Endothelial cell of umbilical vein (primary cell): Measurements from ENCODE around the gene RPS15A. TPM values are rescaled to one million over a fixed set of nuclear protein-coding genes. Genes with fewer than 3 reads are reported as not detected.

Source experiments
- BruUV-seq: library from RNA; stranded (reverse); fragments of 400-500 nt; replicated peaks from 2 replicates; lab custom pipeline; 2021; lab: Mats Ljungman, UMichigan
- CTCF ChIA-PET: fragments of 300-600, 350-600 bp; sonication (Branson Sonifier 250); formaldehyde crosslinking; loops from one replicate; lab custom pipeline; 2021; ENCODE audit warnings: antibody characterized with exemption, inconsistent platforms; lab: Charles Lee
- POLR2A ChIA-PET: fragments of 300-600, 350-600 bp; sonication (Branson Sonifier 250); formaldehyde crosslinking; loops from one replicate; lab custom pipeline; 2021; ENCODE audit warnings: antibody characterized with exemption, inconsistent platforms; lab: Charles Lee
- DNase-seq: peaks from one replicate; pipeline ENCODE4 v3.0.0-alpha.2; 2011; ENCODE audit warnings: low read depth, low spot score
- FAIRE-seq: peaks from 2 replicates; lab custom pipeline; 2011; peaks lifted over from hg19 to GRCh38; lab: Jason Lieb, UNC
- H2AFZ ChIP-seq: 2 replicates; pipeline ENCODE4 v1.6.0; 2012; ENCODE audit warnings: low read depth, low read length, control low read depth, inconsistent platforms
- H3K27ac ChIP-seq: 2 replicates; pipeline ENCODE4 v1.5.1; 2011; ENCODE audit warnings: low read depth, mild to moderate bottlenecking, control low read depth, low read length, moderate library complexity; ENCODE audit not compliant: insufficient read depth
- H3K27me3 ChIP-seq, 2 experiments: 2 replicates each; pipeline versions ENCODE4 v1.6.0 to v1.6.1; 2011; ENCODE audit warnings: low read length in 2 of 2, mixed read lengths in 1 of 2; ENCODE audit not compliant: control insufficient read depth in 2 of 2, insufficient read depth in 2 of 2
- H3K36me3 ChIP-seq, 2 experiments: 2 replicates in 1 of 2; 3 replicates in 1 of 2; pipeline ENCODE4 v1.5.1; 2011; ENCODE audit warnings: low read length in 2 of 2, mild to moderate bottlenecking in 1 of 2, moderate library complexity in 1 of 2; ENCODE audit not compliant: control insufficient read depth in 2 of 2, insufficient read depth in 2 of 2; ENCODE audit errors: extremely low read depth in 1 of 2
- H3K4me1 ChIP-seq: 3 replicates; pipeline ENCODE4 v1.5.1; 2011; ENCODE audit warnings: mild to moderate bottlenecking, low read length; ENCODE audit not compliant: control insufficient read depth, insufficient read depth; ENCODE audit errors: extremely low read depth
- H3K4me2 ChIP-seq: 2 replicates; pipeline ENCODE4 v1.6.1; 2011; ENCODE audit warnings: low read length, control low read depth, mixed read lengths; ENCODE audit not compliant: insufficient read depth
- H3K4me3 ChIP-seq, 3 experiments: fragments of 200-600 bp in 1 of 3; sonication (generic), shearing (Covaris generic) in 1 of 3; replicated peaks in 1 of 3; 2 replicates each; pipeline ENCODE4 v1.5.1; 2011 to 2016; ENCODE audit warnings: control low read depth in 3 of 3, low read length in 3 of 3, mild to moderate bottlenecking in 2 of 3, inconsistent platforms in 1 of 3, low read depth in 1 of 3, moderate library complexity in 1 of 3; ENCODE audit not compliant: insufficient read depth in 1 of 3
- H3K79me2 ChIP-seq: 2 replicates; pipeline ENCODE4 v1.6.0; 2012; ENCODE audit warnings: low read length, inconsistent platforms; ENCODE audit not compliant: control insufficient read depth, insufficient read depth
- H3K9ac ChIP-seq: replicated peaks from 2 replicates; pipeline ENCODE3; 2011; ENCODE audit warnings: low read length, control low read depth; ENCODE audit not compliant: insufficient read depth; ENCODE audit errors: extremely low read depth
- H3K9me1 ChIP-seq: replicated peaks from 3 replicates; pipeline ENCODE4 v1.6.0; 2011; ENCODE audit warnings: mild to moderate bottlenecking, low read length; ENCODE audit not compliant: control insufficient read depth, insufficient read depth; ENCODE audit errors: extremely low read depth
- H3K9me3 ChIP-seq: replicated peaks from 2 replicates; pipeline ENCODE4 v1.5.1; 2012; ENCODE audit warnings: low read length, inconsistent platforms; ENCODE audit not compliant: control insufficient read depth, insufficient read depth
- H4K20me1 ChIP-seq: replicated peaks from 2 replicates; pipeline ENCODE3; 2011; ENCODE audit warnings: mild to moderate bottlenecking, low read length; ENCODE audit not compliant: control insufficient read depth, insufficient read depth; ENCODE audit errors: extremely low read depth
- CTCF ChIP-seq, 2 donors: IDR thresholded peaks; 1 replicate in 1 of 2; 2 replicates in 1 of 2; pipeline ENCODE4 v1.5.1; 2011; ENCODE audit warnings: low read length in 2 of 2, mild to moderate bottlenecking in 2 of 2, moderate library complexity in 2 of 2, control low read depth in 1 of 2, inconsistent platforms in 1 of 2, low read depth in 1 of 2; ENCODE audit not compliant: insufficient read depth in 1 of 2; ENCODE audit errors: extremely low read depth in 1 of 2
- EZH2 ChIP-seq: IDR thresholded peaks from 2 replicates; pipeline ENCODE4 v1.6.1; 2012; ENCODE audit warnings: borderline replicate concordance, low read depth, mild to moderate bottlenecking, moderate library complexity, low read length, inconsistent platforms; ENCODE audit not compliant: severe bottlenecking
- FOS ChIP-seq: IDR thresholded peaks from 2 replicates; pipeline ENCODE4 v1.6.1; 2011; ENCODE audit warnings: mild to moderate bottlenecking, low read length, moderate library complexity, borderline replicate concordance; ENCODE audit not compliant: insufficient read depth
- GATA2 ChIP-seq: IDR thresholded peaks from 2 replicates; pipeline ENCODE4 v1.7.0; 2011; ENCODE audit warnings: low read depth, mild to moderate bottlenecking, moderate library complexity, mixed read lengths, low read length; ENCODE audit not compliant: insufficient read length, insufficient read depth
- JUN ChIP-seq: IDR thresholded peaks from 2 replicates; pipeline ENCODE4 v1.6.1; 2011; ENCODE audit warnings: borderline replicate concordance, low read depth; ENCODE audit not compliant: insufficient read length, insufficient read depth
- MAX ChIP-seq: IDR thresholded peaks from 2 replicates; pipeline ENCODE4 v1.6.1; 2011; ENCODE audit not compliant: insufficient read depth, insufficient read length
- MYC ChIP-seq: IDR thresholded peaks from one replicate; pipeline ENCODE4 v1.6.1; 2011; ENCODE audit warnings: mild to moderate bottlenecking, low read depth, low read length
- POLR2A ChIP-seq: IDR thresholded peaks from 2 replicates; pipeline ENCODE4 v1.6.1; 2012; ENCODE audit warnings: low read depth, mild to moderate bottlenecking, control low read depth, low read length
- POLR2AphosphoS5 ChIP-seq: IDR thresholded peaks from 2 replicates; pipeline ENCODE4 v1.6.1; 2012; ENCODE audit warnings: low read depth, mild to moderate bottlenecking, control low read depth, low read length, moderate library complexity; ENCODE audit not compliant: insufficient read depth
- dilution Hi-C: fragments of 300-500 bp; cut with MboI; formaldehyde crosslinking; loops from one replicate; pipeline ENCODE4 v1.15.0; 2019; ENCODE audit warnings: low sequenced_read_pairs; ENCODE audit not compliant: extremely low pct_ligation_motif_present
- intact Hi-C: fragments of 100-400 bp; cut with micrococcal nuclease; formaldehyde crosslinking; loops from one replicate; pipeline ENCODE4 v1.10.0; 2022
- polyA plus RNA-seq, 4 experiments: library from polyadenylated mRNA; depleted of rRNA in 3 of 4; stranded (reverse) in 3 of 4; unstranded in 1 of 4; fragments of >200 nt; gene quantifications; 2 replicates each; pipeline versions ENCODE4 v1.2.1 to v1.2.3, GENCODE V29; 2011 to 2012; ENCODE audit warnings: missing spikeins in 1 of 4
- total RNA-seq: library from RNA; stranded (reverse); gene quantifications from 2 replicates; pipeline ENCODE4 v1.2.3, GENCODE V29; 2021

RPS15A gene
- total and polyA plus RNA-seq, 2 donors (not counting 3 experiments of a cell fraction or from before 2014, with no cell fraction given), result 1,299 to 4,163 TPM

- H3K36me3 ChIP-seq, result peaks cover 29 to 56% of the 10 kb centered on the region in 2 experiments
Measured at GRCh38 chr16:18832613-18833012, 42.5 kb upstream of the RPS15A start.

More at GRCh38 chr16:18832613-18833012, 42.5 kb upstream of the RPS15A start:
- TF ChIP-seq POLR2A, result no peak
- no peak for TF ChIP-seq MYC
- TF ChIP-seq CTCF (IDR thresholded peaks at IDR 0.05; ENCODE audit: extremely low read depth in 1 of 2, insufficient read depth in 1 of 2, low read depth in 1 of 2, low read length in 2 of 2), result no peak
- no peak for TF ChIP-seq JUN
- TF ChIP-seq FOS, result no peak
- no peak for TF ChIP-seq POLR2AphosphoS5
- no peak for TF ChIP-seq MAX
- no peak for TF ChIP-seq GATA2
- no peak for TF ChIP-seq EZH2
- Histone ChIP-seq H3K9me3 (no peaks in the 10 kb centered on the region), H3K4me2 (no peak overlapping the region), H3K27me3 (no peaks in the 10 kb centered on the region), H3K79me2 (no peaks in the 10 kb centered on the region), H4K20me1 (no peaks in the 10 kb centered on the region), H3K27ac (no peak overlapping the region), H3K4me3 (no peak overlapping the region), H3K9ac (no peak overlapping the region), H2AFZ (no peak overlapping the region), H3K4me1 (no peaks in the 10 kb centered on the region), H3K9me1 (no peaks in the 10 kb centered on the region)
- DNase-seq (no peak), FAIRE-seq (no peak)
- POLR2A ChIA-PET, result interaction anchor here (1.0 kb wide), 1 partner anchor 31 kb away, joined by 5 read pairs; the partner anchor contains the start of gene ARL6IP1
- CTCF ChIA-PET, result interaction anchor here (0.9 to 1.7 kb wide), 2 partner anchors 12 to 31 kb away, joined by 3 to 6 read pairs; partner anchors contain the start of gene ARL6IP1
- BruUV-seq, result no TSS peak
- dilution Hi-C loops, result no loop called here
- intact Hi-C loops, result no loop called here
